HepG2 (cell line): ENCODE measurements around the gene PNPLA3. TPM values are rescaled to one million over a fixed set of nuclear protein-coding genes. Genes with fewer than 3 reads are reported as not detected.

ENCODE experiments used
- ATAC-seq: fragments of 200-7000 bp; cut with Tn5 transposase; 3 replicates; pipeline ENCODE4 v1.9.1; 2020; ENCODE audit warnings: mild to moderate bottlenecking, moderate library complexity
- BruUV-seq: library from RNA; stranded (reverse); fragments of 400-500 nt; replicated peaks from 2 replicates; lab custom pipeline; 2021; lab: Mats Ljungman, UMichigan
- CTCF ChIA-PET: fragments of 300-600 bp; formaldehyde crosslinking; extraction: SDS; loops from one replicate; lab custom pipeline; 2021; ENCODE audit warnings: low total read pairs, inconsistent platforms, low intra/inter-chr PET ratio; lab: Yijun Ruan, JAX
- POLR2A ChIA-PET: fragments of 350-600 bp; sonication (Branson Sonifier 250); formaldehyde crosslinking; loops from one replicate; lab custom pipeline; 2020; ENCODE audit warnings: antibody characterized with exemption, inconsistent platforms; lab: Yijun Ruan, JAX
- DNase-seq: peaks from one replicate; pipeline ENCODE4 v3.0.0-alpha.2; 2015; ENCODE audit warnings: low spot score
- FAIRE-seq: peaks from 3 replicates; lab custom pipeline; 2011; peaks lifted over from hg19 to GRCh38; lab: Jason Lieb, UNC
- H2AFZ ChIP-seq: one replicate; pipeline ENCODE4 v1.6.1; 2011; ENCODE audit warnings: low read length, inconsistent platforms
- H3K27ac ChIP-seq: fragments of 300-600 bp; 3 replicates; pipeline ENCODE4 v1.8.0; 2011; ENCODE audit warnings: mixed run types, mild to moderate bottlenecking, mixed read lengths, low read length, inconsistent platforms; ENCODE audit not compliant: insufficient read depth; ENCODE audit errors: extremely low read length
- H3K27me3 ChIP-seq, 2 experiments: fragments of 200-600 bp in 1 of 2; 2 replicates in 1 of 2; 3 replicates in 1 of 2; pipeline versions ENCODE4 v1.6.0 to v1.8.0; 2011; ENCODE audit warnings: low read length in 2 of 2, mild to moderate bottlenecking in 2 of 2, moderate library complexity in 2 of 2, inconsistent platforms in 1 of 2; ENCODE audit not compliant: insufficient read depth in 2 of 2, control insufficient read depth in 1 of 2
- H3K36me3 ChIP-seq, 2 experiments: fragments of 200-600 bp in 1 of 2; replicated peaks in 1 of 2; 2 replicates in 1 of 2; 3 replicates in 1 of 2; pipeline versions ENCODE4 v1.5.1 to v1.8.0; 2011; ENCODE audit warnings: low read length in 2 of 2, inconsistent platforms in 1 of 2; ENCODE audit not compliant: insufficient read depth in 2 of 2, control insufficient read depth in 1 of 2
- H3K4me1 ChIP-seq: 2 replicates; pipeline ENCODE4 v1.5.1; 2012; ENCODE audit warnings: low read length, inconsistent platforms; ENCODE audit not compliant: insufficient read depth
- H3K4me2 ChIP-seq: 2 replicates; pipeline ENCODE4 v1.6.0; 2011; ENCODE audit warnings: low read depth, low read length, inconsistent platforms
- H3K4me3 ChIP-seq, 3 experiments: fragments of 200-600 bp in 1 of 3; sonication (generic), shearing (Covaris generic) in 1 of 3; replicated peaks in 1 of 3; 2 replicates each; pipeline ENCODE4 v1.5.1; 2011 to 2016; ENCODE audit warnings: low read length in 3 of 3, inconsistent platforms in 2 of 3, low read depth in 2 of 3, mild to moderate bottlenecking in 2 of 3, control low read depth in 1 of 3, mixed read lengths in 1 of 3; ENCODE audit not compliant: insufficient read depth in 1 of 3
- H3K79me2 ChIP-seq: one replicate; pipeline ENCODE4 v1.6.1; 2011; ENCODE audit warnings: low read length, inconsistent platforms; ENCODE audit not compliant: insufficient read depth
- H3K9ac ChIP-seq: 2 replicates; pipeline ENCODE4 v1.6.0; 2011; ENCODE audit warnings: mild to moderate bottlenecking, low read depth, low read length, inconsistent platforms; ENCODE audit not compliant: insufficient read depth
- H3K9me3 ChIP-seq: 2 replicates; pipeline ENCODE4 v1.5.1; 2012; ENCODE audit warnings: mild to moderate bottlenecking, low read length
- H4K20me1 ChIP-seq: 2 replicates; pipeline ENCODE4 v1.6.0; 2011; ENCODE audit warnings: inconsistent platforms, mild to moderate bottlenecking, low read length, moderate library complexity; ENCODE audit not compliant: insufficient read depth
- CAMTA2 ChIP-seq: sonication (generic); formaldehyde crosslinking; IDR thresholded peaks from 2 replicates; pipeline ENCODE4 v1.4.0; 2020; ENCODE audit warnings: mild to moderate bottlenecking, missing genetic modification reagents, borderline replicate concordance
- CENPT ChIP-seq: sonication (generic); formaldehyde crosslinking; IDR thresholded peaks from 2 replicates; pipeline ENCODE4 v1.8.0; 2022; ENCODE audit warnings: low read depth, mild to moderate bottlenecking, moderate library complexity, missing genetic modification reagents
- ISL2 ChIP-seq: sonication (generic); formaldehyde crosslinking; IDR thresholded peaks from 2 replicates; pipeline ENCODE4 v1.5.0; 2020; ENCODE audit warnings: missing genetic modification reagents
- KDM4B ChIP-seq: sonication (generic); formaldehyde crosslinking; IDR thresholded peaks from 2 replicates; pipeline ENCODE4 v1.4.0; 2020; ENCODE audit warnings: missing genetic modification reagents
- KMT2A ChIP-seq: sonication (generic); formaldehyde crosslinking; IDR thresholded peaks from 2 replicates; pipeline ENCODE4 v1.4.0; 2020; ENCODE audit warnings: missing genetic modification reagents
- MAZ ChIP-seq, 2 experiments: sonication (generic) in 1 of 2; formaldehyde crosslinking in 1 of 2; IDR thresholded peaks; 2 replicates each; pipeline versions ENCODE4 v1.5.0 to v1.6.1; 2012 to 2020; ENCODE audit warnings: low read depth in 2 of 2, mild to moderate bottlenecking in 2 of 2, borderline replicate concordance in 1 of 2, improper control_type of control experiment in 1 of 2, low read length in 1 of 2, missing genetic modification reagents in 1 of 2, moderate library complexity in 1 of 2
- SMAD9 ChIP-seq: sonication (generic); formaldehyde crosslinking; IDR thresholded peaks from 2 replicates; pipeline ENCODE4 v1.5.1; 2020; ENCODE audit warnings: mild to moderate bottlenecking, missing genetic modification reagents
- THAP11 ChIP-seq: IDR thresholded peaks from 2 replicates; pipeline ENCODE4 v1.6.1; 2016; ENCODE audit warnings: missing biosample characterization, missing genetic modification reagents
- WIZ ChIP-seq: sonication (generic); formaldehyde crosslinking; IDR thresholded peaks from 2 replicates; pipeline ENCODE4 v1.5.1; 2020; ENCODE audit warnings: mild to moderate bottlenecking, missing genetic modification reagents
- ZC3H4 ChIP-seq: sonication (generic); formaldehyde crosslinking; IDR thresholded peaks from 2 replicates; pipeline ENCODE4 v1.4.0; 2020; ENCODE audit warnings: missing genetic modification reagents, borderline replicate concordance
- ZNF598 ChIP-seq: sonication (generic); formaldehyde crosslinking; IDR thresholded peaks from 2 replicates; pipeline ENCODE4 v1.5.1; 2020; ENCODE audit warnings: mild to moderate bottlenecking, missing genetic modification reagents, borderline replicate concordance
- ZSCAN9 ChIP-seq: IDR thresholded peaks from 2 replicates; pipeline ENCODE4 v1.6.1; 2016; ENCODE audit warnings: borderline replicate concordance
- WGBS: methylation state at CpG from one replicate; pipeline ENCODE4 v1.1.6; 2017; ENCODE audit warnings: low lambda C conversion rate; 5-methylcytosine and 5-hydroxymethylcytosine counted together
- in situ Hi-C: cut with HindIII; loops from 2 replicates; pipeline ENCODE4 v1.10.0; 2017; ENCODE audit warnings: low pct_unique_long_range_greater_than_20kb; ENCODE audit not compliant: extremely low pct_ligation_motif_present
- intact Hi-C: fragments of 100-400 bp; cut with micrococcal nuclease; formaldehyde crosslinking; loops from one replicate; pipeline ENCODE4 v1.10.0; 2022; ENCODE audit not compliant: unreplicated experiment
- polyA plus RNA-seq, 8 experiments: library from polyadenylated mRNA; depleted of rRNA in 3 of 8; stranded (reverse) in 7 of 8; unstranded in 1 of 8; fragments of >200 nt; fragmentation: Illumina TruSeq in 4 of 8; extraction: Trizol in 4 of 8; gene quantifications; 2 replicates each; pipeline versions ENCODE4 v1.2.1 to v1.2.3, GENCODE V29; 2011 to 2016; ENCODE audit warnings: low read depth in 4 of 8, missing spikeins in 1 of 8, mixed read lengths in 1 of 8; ENCODE audit not compliant: insufficient read depth in 1 of 8
- total RNA-seq, 5 experiments: library from RNA; depleted of rRNA; stranded (reverse); fragments of >200 nt; fragmentation: Illumina TruSeq; extraction: Trizol; gene quantifications; 2 replicates each; pipeline ENCODE4 v1.2.3, GENCODE V29; 2016; ENCODE audit warnings: low read depth in 1 of 5
- TF ChIP-seq, protein P1 (sequence below): sonication (generic); formaldehyde crosslinking; IDR thresholded peaks from 2 replicates; pipeline ENCODE4 v1.4.0; 2020; ENCODE audit warnings: missing genetic modification reagents
- TF ChIP-seq, protein P2 (sequence below): sonication (generic); formaldehyde crosslinking; IDR thresholded peaks from 2 replicates; pipeline ENCODE4 v1.8.1; 2022; ENCODE audit warnings: mild to moderate bottlenecking, missing genetic modification reagents
- TF ChIP-seq, protein P3 (sequence below): sonication (generic); formaldehyde crosslinking; IDR thresholded peaks from 2 replicates; pipeline ENCODE4 v1.4.0; 2020; ENCODE audit warnings: missing genetic modification reagents
- TF ChIP-seq, protein P4 (sequence below): fragments of 450-650 bp; IDR thresholded peaks from 2 replicates; pipeline ENCODE4 v1.6.1; 2016

PNPLA3 gene
- total and polyA plus RNA-seq, 2 of the 13 experiments (the other 11 are each of a cell fraction or from before 2014, with no cell fraction given) = 16.9 to 19.8 TPM

DNA sequence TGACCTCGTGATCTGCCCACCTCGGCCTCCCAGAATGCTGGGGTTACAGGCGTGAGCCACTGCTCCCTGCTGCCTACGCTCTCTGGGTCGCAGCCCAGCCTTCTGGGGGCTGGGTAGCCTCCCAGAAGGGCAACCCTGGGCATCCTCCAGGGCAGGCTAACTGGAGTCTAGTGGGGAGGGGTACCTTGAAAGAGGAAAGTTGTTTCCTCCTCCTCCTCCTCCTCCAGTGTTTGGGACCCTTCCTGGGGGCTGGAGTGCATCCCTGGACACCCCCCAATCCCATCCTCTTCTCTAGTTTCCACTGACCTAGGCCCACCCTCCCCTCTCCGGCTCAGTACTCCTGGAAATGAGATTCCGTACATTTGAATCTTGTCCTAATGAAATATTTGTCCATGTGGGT, 1.3 kb downstream of the PNPLA3 start:
- 5% methylated on average over 5 of the region's 7 CpGs for WGBS
- no peak for FAIRE-seq
- in situ Hi-C loops = no loop called here

More for the DNA sequence above, 1.3 kb downstream of the PNPLA3 start:
- intact Hi-C loops = loop anchor here (1.0 kb wide), 1 partner anchor 21 kb away; no protein-coding TSS in a partner anchor
- Histone ChIP-seq H3K79me2 (peaks cover 12% of the 10 kb centered on the region), H3K9me3 (no peaks in the 10 kb centered on the region), H3K27ac (peak overlapping the region; percentile 97), H2AFZ (no peak overlapping the region), H3K4me3 (peak overlapping the region; percentile 85 to 88 (median 87)), H4K20me1 (peaks cover 14% of the 10 kb centered on the region), H3K4me1 (peaks cover 69% of the 10 kb centered on the region), H3K9ac (peak overlapping the region; percentile 93), H3K27me3 (no peaks in the 10 kb centered on the region; a peak in 1 of 5 replicates), H3K36me3 (peaks cover 1 to 7% of the 10 kb centered on the region in 2 experiments), H3K4me2 (peak overlapping the region; percentile 94)
- DNase-seq (no peak), ATAC-seq (no peak)
- TF ChIP-seq KDM4B (CRISPR knock-in tag) (no peak), ZSCAN9 (CRISPR knock-in tag) (no peak), WIZ (CRISPR knock-in tag) (no peak), KMT2A (0 out of 2 replicates have a peak, but pooled peaks have one; percentile 2), ZNF598 (CRISPR knock-in tag) (no peak), CAMTA2 (0 out of 2 replicates have a peak, but pooled peaks have one; percentile 65), SMAD9 (no peak), MAZ (IDR thresholded peaks at IDR 0.05; ENCODE audit: borderline replicate concordance, low read depth, low read length) (no peak), MAZ (CRISPR knock-in tag; IDR thresholded peaks at IDR 0.05; ENCODE audit: low read depth) (0 out of 2 replicates have a peak, but pooled peaks have one; percentile 2), CENPT (CRISPR knock-in tag) (peak; percentile 26; the same call in 1 of the 2 replicates), ISL2 (CRISPR knock-in tag) (no peak), THAP11 (CRISPR knock-in tag) (no peak), ZC3H4 (CRISPR knock-in tag) (peak; percentile 45; the same call in 1 of the 2 replicates)
- TF ChIP-seq, protein P1, sequence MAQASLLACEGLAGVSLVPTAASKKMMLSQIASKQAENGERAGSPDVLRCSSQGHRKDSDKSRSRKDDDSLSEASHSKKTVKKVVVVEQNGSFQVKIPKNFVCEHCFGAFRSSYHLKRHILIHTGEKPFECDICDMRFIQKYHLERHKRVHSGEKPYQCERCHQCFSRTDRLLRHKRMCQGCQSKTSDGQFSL (CRISPR knock-in tag) = 0 out of 2 replicates have a peak, but pooled peaks have one; percentile 46
- TF ChIP-seq, protein P2, sequence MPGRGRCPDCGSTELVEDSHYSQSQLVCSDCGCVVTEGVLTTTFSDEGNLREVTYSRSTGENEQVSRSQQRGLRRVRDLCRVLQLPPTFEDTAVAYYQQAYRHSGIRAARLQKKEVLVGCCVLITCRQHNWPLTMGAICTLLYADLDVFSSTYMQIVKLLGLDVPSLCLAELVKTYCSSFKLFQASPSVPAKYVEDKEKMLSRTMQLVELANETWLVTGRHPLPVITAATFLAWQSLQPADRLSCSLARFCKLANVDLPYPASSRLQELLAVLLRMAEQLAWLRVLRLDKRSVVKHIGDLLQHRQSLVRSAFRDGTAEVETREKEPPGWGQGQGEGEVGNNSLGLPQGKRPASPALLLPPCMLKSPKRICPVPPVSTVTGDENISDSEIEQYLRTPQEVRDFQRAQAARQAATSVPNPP (CRISPR knock-in tag) = 0 out of 2 replicates have a peak, but pooled peaks have one; percentile 12
- TF ChIP-seq, protein P3, sequence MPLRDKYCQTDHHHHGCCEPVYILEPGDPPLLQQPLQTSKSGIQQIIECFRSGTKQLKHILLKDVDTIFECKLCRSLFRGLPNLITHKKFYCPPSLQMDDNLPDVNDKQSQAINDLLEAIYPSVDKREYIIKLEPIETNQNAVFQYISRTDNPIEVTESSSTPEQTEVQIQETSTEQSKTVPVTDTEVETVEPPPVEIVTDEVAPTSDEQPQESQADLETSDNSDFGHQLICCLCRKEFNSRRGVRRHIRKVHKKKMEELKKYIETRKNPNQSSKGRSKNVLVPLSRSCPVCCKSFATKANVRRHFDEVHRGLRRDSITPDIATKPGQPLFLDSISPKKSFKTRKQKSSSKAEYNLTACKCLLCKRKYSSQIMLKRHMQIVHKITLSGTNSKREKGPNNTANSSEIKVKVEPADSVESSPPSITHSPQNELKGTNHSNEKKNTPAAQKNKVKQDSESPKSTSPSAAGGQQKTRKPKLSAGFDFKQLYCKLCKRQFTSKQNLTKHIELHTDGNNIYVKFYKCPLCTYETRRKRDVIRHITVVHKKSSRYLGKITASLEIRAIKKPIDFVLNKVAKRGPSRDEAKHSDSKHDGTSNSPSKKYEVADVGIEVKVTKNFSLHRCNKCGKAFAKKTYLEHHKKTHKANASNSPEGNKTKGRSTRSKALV (CRISPR knock-in tag) = 0 out of 2 replicates have a peak, but pooled peaks have one; percentile 1
- TF ChIP-seq, protein P4, sequence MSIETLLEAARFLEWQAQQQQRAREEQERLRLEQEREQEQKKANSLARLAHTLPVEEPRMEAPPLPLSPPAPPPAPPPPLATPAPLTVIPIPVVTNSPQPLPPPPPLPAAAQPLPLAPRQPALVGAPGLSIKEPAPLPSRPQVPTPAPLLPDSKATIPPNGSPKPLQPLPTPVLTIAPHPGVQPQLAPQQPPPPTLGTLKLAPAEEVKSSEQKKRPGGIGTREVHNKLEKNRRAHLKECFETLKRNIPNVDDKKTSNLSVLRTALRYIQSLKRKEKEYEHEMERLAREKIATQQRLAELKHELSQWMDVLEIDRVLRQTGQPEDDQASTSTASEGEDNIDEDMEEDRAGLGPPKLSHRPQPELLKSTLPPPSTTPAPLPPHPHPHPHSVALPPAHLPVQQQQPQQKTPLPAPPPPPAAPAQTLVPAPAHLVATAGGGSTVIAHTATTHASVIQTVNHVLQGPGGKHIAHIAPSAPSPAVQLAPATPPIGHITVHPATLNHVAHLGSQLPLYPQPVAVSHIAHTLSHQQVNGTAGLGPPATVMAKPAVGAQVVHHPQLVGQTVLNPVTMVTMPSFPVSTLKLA = no peak
- ChIA-PET POLR2A (interaction anchor here (1.0 to 3.6 kb wide), 3 partner anchors 10 to 30 kb away, joined by 3 to 21 read pairs (median 6); partner anchors contain the start of gene SAMM50), CTCF (no interaction called here)
- BruUV-seq = no TSS peak
